ENCODE measurements around the gene PTTG1IP.

PTTG1IP gene

GRCh38 chr21:44905728-44906090 is 32.2 kb upstream of the PTTG1IP start:
- Histone ChIP-seq H3K4me2 (no peak overlapping the region), H3K9ac (no peak overlapping the region), H3K4me3 (IDR thresholded peaks at IDR 0.05; ENCODE audit: insufficient read depth, low read depth, low read length) (no peak overlapping the region), H3K27me3 (ENCODE audit: insufficient read depth, low read depth) (peaks cover 94% of the 10 kb centered on the region), H3K79me2 (ENCODE audit: insufficient read depth, low read depth) (no peaks in the 10 kb centered on the region), H3K36me3 (ENCODE audit: insufficient read depth) (no peaks in the 10 kb centered on the region), H3K27ac (no peak overlapping the region), H2AFZ (ENCODE audit: low read depth) (no peak overlapping the region), H3K4me1 (ENCODE audit: low read depth, poor library complexity, severe bottlenecking) (no peaks in the 10 kb centered on the region), H4K20me1 (ENCODE audit: insufficient read depth) (no peaks in the 10 kb centered on the region)
- no peak for TF ChIP-seq CTCF (conservative IDR thresholded peaks at IDR 0.05; ENCODE audit: low read depth, low read length)

- Histone ChIP-seq H3K27me3 (ENCODE audit: insufficient read depth, low read depth) (peaks cover 94% of the 10 kb centered on the region), H2AFZ (ENCODE audit: low read depth) (no peak overlapping the region), H3K79me2 (ENCODE audit: insufficient read depth, low read depth) (no peaks in the 10 kb centered on the region), H3K9ac (no peak overlapping the region), H3K36me3 (ENCODE audit: insufficient read depth) (no peaks in the 10 kb centered on the region), H3K4me3 (IDR thresholded peaks at IDR 0.05; ENCODE audit: insufficient read depth, low read depth, low read length) (no peak overlapping the region), H3K27ac (no peak overlapping the region), H4K20me1 (ENCODE audit: insufficient read depth) (no peaks in the 10 kb centered on the region), H3K4me2 (no peak overlapping the region), H3K4me1 (ENCODE audit: low read depth, poor library complexity, severe bottlenecking) (no peaks in the 10 kb centered on the region)
- no peak for TF ChIP-seq CTCF (conservative IDR thresholded peaks at IDR 0.05; ENCODE audit: low read depth, low read length)
These were observed 31.7 kb upstream of the PTTG1IP start for GRCh38 chr21:44905016-44905727.

- Histone ChIP-seq H3K27me3 (ENCODE audit: insufficient read depth, low read depth) (peaks cover 92% of the 10 kb centered on the region), H3K79me2 (ENCODE audit: insufficient read depth, low read depth) (no peaks in the 10 kb centered on the region), H3K36me3 (ENCODE audit: insufficient read depth) (no peaks in the 10 kb centered on the region), H3K4me3 (IDR thresholded peaks at IDR 0.05; ENCODE audit: insufficient read depth, low read depth, low read length) (no peak overlapping the region), H3K4me1 (ENCODE audit: low read depth, poor library complexity, severe bottlenecking) (no peaks in the 10 kb centered on the region), H4K20me1 (ENCODE audit: insufficient read depth) (no peaks in the 10 kb centered on the region), H2AFZ (ENCODE audit: low read depth) (no peak overlapping the region), H3K27ac (no peak overlapping the region), H3K4me2 (no peak overlapping the region), H3K9ac (no peak overlapping the region)
- TF ChIP-seq CTCF (conservative IDR thresholded peaks at IDR 0.05; ENCODE audit: low read depth, low read length): no peak
These were observed 30.8 kb upstream of the PTTG1IP start for GRCh38 chr21:44904141-44904923.

- no peaks in the 10 kb centered on the region for H3K36me3 ChIP-seq (ENCODE audit: insufficient read depth)
- H3K27me3 ChIP-seq (ENCODE audit: insufficient read depth, low read depth): peaks cover 92% of the 10 kb centered on the region
- no peaks in the 10 kb centered on the region for H3K4me1 ChIP-seq (ENCODE audit: low read depth, poor library complexity, severe bottlenecking)
- no peak overlapping the region for H3K4me2 ChIP-seq
- no peak overlapping the region for H3K9ac ChIP-seq
- no peak overlapping the region for H3K27ac ChIP-seq
- no peak overlapping the region for H2AFZ ChIP-seq (ENCODE audit: low read depth)
- H4K20me1 ChIP-seq (ENCODE audit: insufficient read depth): no peaks in the 10 kb centered on the region
- H3K4me3 ChIP-seq (IDR thresholded peaks at IDR 0.05; ENCODE audit: insufficient read depth, low read depth, low read length): no peak overlapping the region
- TF ChIP-seq CTCF (conservative IDR thresholded peaks at IDR 0.05; ENCODE audit: low read depth, low read length): no peak
- no peaks in the 10 kb centered on the region for H3K79me2 ChIP-seq (ENCODE audit: insufficient read depth, low read depth)
These were observed 30.2 kb upstream of the PTTG1IP start for GRCh38 chr21:44903689-44904088.
